NK-92 (cell line): Measurements from ENCODE around the gene CYB561D1.
"Not testable (repeated sequence)": the region's sequence is repeated elsewhere in the genome, so short reads cannot be mapped to it uniquely, and the experiment has no call there.

Experiments
- DNase-seq: peaks from one replicate; lab custom pipeline; 2025; ENCODE audit not compliant: unreplicated experiment; lab: John Stamatoyannopoulos, UW

CYB561D1 gene, protein sequence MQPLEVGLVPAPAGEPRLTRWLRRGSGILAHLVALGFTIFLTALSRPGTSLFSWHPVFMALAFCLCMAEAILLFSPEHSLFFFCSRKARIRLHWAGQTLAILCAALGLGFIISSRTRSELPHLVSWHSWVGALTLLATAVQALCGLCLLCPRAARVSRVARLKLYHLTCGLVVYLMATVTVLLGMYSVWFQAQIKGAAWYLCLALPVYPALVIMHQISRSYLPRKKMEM

DNA sequence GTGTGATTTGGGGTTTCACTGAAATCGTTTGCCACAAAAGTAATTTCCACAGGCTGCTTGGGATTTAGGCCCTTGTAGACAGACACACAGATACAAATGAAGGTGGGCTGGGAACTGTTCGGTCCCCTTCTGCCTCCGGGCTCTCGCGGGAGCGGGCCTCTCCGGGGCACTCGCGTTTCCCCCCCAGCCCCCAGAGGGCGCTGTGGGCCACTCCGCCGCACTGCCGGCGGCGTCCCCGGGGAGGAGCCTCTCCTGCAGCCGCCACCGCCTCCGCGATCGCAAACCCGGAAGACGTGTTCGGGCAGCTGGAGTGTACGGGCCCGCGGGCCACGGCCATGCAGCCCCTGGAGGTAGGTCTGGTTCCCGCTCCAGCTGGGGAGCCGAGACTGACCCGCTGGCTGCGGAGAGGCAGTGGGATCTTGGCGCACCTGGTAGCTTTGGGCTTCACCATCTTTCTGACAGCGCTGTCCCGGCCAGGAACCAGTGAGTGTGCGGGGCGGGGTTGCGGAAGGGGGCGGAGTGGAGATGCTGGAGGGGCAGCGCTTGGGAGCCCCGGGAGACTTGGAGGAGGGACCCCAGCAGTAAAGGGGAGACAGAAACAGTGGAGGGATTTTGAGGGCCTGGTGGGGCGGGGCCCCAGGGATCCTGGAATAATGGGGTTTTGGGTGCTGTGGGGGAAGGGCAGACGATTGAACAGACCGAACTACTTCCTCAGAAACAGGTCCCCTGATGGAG is at the start of gene CYB561D1:
Gene CYB561D1 (plus strand): TSS at position 290 of the 735 bp plus-strand sequence. CDS start 46 bp downstream, at position 336.
- peak; percentile 23 for DNase-seq

DNA sequence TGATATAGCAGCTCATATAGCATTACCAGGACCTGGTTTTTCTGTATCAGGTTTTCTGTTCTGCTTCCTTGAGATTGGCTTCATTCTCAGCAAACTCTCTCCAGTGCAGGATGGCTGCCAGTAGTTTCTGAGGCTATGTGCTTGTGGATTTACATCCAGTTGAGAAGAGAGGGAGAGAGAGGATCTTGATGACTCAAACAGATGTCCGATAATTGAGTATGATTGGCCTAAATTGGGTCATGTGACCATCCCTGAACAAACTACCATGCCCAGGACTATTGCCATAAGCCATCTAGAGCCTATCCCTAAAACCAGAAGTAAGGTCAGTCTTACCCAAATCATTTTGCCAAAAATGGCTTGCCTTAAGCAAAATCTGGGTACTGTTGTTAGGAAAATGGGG is 49.5 kb upstream of the CYB561D1 start:
- no peak for DNase-seq

DNA sequence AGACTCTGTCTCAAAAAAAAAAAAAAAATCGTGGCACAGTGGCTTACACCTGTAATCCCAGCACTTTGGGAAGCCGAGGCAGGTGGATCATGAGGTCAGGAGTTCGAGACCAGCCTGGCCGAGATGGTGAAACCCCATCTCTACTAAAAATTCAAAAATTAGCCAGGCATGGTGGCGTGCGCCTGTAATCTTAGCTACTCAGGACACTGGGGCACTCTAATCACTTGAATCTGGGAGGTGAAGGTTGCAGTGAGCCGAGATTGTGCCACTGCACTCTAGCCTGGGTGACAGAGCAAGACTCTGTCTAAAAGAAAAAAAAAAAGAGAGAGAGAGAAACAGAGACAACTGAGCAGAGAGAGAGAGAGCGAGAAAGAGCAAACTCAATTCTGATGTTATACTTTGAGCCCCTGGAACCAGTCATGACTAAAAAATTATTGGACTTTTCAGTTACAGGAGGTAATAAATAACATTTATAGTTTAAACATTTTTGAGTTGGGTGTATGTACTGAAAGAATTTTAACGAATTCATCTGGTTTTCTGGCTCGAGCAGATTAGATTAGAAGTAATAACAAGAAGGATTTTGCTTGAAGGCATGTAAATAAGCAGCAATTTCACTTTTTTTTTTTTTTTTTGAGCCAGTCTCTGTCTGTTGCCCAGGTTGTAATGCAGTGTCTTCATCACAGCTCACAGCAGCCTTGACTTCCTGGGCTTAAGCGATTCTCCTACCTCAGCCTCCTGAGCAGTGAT is 47.8 kb upstream of the CYB561D1 start:
- DNase-seq, result not testable (repeated sequence)

DNA sequence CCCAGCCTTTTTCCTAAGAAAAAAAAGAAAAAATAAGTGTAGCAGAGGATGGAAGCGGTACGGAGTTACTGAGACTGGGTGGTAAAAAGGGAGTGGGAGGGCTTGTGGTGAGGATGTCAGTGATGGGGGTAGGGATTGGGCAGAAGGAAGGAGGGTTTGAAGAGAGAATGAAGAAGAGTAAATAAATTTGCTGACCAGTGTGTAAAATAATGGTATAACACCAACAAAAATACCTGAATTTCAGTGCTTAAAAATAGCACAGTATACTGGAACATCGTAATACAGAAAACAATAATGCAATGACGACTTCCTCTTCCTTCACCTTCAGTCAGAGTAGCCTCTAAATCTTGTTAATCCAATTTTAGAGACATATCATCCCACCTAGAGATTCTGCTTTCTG is 46.4 kb upstream of the CYB561D1 start:
- no peak for DNase-seq

DNA sequence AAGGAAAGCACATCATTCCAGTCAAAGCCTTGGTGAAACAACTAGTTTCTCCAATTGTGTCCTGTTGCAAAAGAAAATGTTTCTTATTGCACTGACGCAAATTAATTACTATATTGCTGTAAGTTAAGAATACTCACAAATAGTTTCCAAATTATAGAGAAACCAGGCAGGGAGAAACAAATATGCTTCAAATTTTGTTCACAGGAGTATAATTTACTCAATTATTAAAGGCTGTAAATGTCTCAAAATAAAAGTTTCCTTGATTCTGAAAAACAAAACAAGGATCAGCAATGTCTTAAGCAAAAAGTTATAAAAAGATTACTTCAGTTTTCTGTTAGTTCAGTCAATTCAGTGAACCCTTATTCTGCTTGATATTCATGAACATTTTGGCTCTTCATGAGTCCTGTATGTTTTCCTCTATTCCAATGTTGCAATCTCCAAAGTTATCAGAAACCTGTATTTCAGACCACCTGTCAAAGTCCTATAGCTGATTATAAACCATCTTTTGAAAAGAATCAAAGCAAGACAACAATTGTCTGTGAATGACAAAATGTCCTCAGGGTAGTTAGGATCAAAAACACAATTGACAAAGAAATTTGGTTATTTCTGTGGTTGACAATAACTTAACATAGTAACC is 39.3 kb upstream of the CYB561D1 start:
- DNase-seq, result no peak

DNA sequence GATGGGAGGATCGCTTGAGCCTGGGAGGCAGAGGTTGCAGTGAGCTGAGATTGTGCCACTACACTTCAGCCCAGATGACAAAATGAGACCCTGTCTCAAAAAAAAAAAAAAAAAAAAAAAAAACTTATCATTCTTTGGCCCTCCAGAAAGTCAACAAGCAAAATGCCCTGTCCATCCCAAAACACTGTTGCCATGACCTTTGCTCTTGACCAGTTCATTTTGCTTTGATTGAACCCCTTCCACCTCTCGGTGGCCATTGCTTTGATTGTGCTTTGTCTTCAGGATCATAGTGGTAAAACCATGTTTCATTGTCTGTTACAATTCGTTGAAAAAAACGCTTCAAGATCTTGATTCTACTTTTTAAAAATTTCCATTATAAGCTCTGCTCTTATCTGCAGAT is 36.1 kb upstream of the CYB561D1 start:
- DNase-seq, result no peak

DNA sequence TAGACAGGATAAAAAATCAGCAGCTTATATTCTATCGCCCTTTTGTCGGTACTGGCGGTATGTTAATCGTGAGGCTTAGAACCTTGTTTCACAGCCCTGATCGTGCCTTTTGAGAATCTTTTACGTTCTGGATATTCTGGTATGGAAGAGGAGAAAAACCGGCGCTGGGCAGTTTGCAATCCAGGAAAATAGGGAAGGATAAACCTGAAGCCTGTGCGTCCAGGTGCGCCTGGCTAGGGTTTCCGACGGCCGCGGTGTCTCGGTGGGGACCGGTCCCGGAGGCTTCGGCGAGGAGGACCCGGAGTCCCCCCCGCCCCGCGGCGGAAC is 27.8 kb upstream of the CYB561D1 start:
- DNase-seq, result no peak

DNA sequence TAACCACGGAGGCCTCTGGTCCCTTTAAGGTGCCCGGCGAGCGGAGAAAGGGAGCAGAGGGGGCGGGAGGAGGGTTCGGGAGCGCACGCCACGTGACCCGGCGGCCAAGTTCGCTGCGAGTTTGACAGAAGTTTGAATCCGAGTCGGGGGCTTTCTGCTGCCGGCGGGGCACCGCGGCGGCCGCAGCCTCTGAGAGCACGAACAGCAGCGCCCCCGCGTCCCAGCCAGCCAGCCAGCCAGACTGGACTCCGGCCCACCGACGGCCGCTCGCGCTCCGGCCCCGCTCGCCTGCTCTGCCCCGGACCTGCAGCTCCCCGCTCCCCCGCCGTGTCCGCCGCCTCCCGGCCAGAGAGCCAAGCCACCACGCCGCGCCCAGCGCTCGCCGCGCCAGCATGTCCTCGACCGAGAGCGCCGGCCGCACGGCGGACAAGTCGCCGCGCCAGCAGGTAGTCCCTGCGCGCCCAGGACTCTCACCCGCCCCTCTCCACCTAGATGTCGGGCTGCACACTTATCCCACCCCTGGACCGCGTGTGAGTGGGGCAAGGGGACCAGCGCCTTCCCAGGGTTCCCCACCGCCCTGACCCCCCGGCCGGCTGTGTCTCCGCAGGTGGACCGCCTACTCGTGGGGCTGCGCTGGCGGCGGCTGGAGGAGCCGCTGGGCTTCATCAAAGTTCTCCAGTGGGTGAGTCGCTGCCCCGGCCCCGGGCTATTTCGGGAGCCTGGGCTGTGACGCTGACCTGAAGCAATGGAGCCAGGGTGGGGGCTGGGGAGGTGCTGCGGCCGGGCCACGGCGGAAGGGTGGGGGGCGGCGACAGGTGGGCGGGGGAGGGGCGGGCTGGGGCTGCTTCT is 27.2 kb upstream of the CYB561D1 start, which contains the start of gene SYPL2:
Gene SYPL2 (plus strand): TSS at position 95 of the 849 bp plus-strand sequence. CDS start 298 bp downstream, at position 393.
- no peak for DNase-seq

DNA sequence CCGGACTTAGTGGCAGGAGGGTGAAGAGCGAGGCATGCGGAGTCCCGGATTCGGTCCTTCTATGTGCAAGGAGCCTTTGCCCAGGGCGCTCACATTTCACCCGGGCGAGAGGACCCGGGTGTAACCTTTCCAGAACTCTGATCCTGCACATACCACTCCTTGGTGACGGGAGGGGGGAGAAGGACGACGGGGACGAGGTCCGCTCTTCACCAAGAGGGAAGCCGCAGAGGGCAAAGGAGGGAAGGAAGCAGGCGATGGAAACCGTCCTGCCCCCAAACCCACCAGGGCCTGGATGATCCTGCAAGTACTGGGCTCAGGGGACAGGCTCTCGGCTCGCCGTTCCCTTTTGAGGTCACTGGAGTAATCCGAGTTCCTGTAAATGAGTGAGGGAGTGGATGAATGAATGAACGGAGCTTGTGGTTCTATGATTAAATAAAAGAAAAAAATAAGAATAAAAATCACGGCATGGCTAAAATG is 26.6 kb upstream of the CYB561D1 start:
- DNase-seq, result no peak

DNA sequence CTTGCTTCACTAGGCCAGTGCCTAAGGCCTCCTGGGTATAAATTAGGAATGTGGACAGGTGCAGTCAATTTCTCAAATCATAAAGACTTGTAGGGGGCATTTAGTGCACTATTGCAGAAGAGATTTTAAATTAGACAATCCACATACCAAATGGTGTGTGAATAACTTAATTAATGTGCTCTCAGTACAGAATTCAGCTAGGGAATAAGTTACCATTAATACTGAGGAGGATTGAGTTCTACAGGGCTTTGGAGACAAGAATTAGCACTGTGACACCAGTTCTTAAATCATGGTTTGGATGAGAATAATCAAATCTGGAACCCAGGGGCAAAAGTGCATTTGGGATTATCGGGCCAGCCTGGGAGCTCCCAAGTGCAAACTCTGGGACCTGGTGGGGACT is 25.8 kb upstream of the CYB561D1 start:
- no peak for DNase-seq

DNA sequence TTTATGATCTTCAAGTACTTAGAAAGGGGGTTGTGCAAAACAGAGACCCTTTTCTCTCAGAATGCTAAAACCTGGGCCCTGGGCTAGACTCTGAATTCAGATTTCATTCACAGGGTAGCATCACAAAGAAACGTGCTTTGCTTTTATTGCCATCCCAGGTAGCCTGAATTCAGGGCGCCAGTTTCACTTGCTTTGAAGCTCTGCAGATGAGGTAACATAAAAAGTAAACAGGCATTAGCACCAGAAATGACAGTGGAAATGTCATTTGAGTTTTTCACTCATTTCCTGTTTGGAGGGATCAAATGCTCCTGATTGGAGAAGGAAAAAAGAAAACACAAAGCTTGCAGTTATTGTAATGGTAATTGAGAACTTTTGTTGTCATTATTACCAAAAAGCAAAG is 25.0 kb upstream of the CYB561D1 start:
- DNase-seq, result no peak

DNA sequence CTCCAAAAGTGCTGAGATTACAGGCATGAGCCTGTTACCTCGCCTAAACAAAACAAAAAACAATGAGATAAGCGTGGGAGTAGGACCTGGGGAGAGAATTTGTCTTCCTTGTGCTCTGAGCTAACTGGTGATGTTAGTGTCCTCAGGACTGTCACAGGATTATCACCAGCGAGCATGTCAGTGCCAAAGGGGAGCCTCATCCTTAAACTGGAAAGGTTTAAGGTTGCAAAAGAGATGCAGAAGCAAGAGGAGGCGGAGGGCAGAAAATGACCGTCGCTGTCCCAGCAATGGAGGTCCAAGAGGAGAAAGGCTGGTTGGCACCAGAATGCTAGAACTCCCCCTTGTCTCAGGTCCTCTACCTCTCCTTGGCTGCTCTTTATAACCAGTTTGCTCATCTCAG is 23.6 kb upstream of the CYB561D1 start:
- no peak for DNase-seq

DNA sequence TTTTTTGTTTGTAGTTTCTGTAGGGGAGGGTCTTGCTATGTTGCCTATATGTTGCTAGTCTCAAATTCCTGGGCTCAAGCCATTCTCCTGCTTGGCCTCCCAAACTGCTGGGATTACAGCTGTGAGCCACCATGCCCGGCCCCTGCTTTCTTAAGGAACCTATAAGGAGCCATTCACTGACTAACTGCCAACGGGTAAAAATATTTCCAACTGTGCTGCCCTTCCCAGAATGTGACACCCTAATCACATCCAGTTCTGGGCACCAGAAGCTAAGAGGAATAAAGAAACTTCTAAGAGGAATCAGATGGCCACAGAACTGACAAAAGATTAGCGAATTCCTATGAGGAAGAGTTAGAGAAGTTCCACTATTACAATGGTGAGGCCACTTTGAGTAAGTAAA is 21.1 kb upstream of the CYB561D1 start:
- no peak for DNase-seq

DNA sequence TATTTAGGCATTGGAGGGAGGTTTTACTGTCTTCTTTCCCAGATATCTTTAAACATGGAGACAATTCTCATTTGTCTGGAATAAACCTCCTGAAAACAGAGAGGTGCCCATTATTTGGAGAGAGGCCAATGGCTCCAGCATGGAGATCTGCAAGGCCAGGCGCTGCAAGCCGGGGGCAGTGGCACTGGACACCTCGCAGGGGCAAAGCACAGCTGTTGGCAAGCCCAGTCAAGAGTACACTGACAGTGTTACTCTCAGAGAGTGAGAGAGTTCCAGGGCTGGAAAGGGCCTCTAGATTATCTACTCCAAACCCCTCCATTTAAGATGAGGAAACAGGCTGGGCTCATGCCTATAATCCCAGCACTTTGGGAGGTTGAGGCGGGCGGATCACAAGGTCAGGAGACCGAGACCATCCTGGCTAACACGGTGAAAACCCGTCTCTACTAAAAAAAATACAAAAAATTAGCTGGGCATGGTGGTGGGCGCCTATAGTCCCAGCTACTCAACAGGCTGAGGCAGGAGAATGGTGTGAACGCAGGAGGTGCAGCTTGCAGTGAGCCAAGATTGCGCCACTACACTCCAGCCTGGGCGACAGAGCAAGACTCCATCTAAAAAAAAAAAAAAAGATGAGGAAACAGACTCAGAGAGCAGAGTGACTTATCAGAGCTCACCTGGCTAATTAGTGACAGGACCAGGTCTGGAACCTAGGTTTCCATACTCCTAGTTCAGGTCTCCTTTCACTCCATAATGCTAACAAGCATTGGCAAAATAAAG is 20.4 kb upstream of the CYB561D1 start:
- not testable (repeated sequence) for DNase-seq

DNA sequence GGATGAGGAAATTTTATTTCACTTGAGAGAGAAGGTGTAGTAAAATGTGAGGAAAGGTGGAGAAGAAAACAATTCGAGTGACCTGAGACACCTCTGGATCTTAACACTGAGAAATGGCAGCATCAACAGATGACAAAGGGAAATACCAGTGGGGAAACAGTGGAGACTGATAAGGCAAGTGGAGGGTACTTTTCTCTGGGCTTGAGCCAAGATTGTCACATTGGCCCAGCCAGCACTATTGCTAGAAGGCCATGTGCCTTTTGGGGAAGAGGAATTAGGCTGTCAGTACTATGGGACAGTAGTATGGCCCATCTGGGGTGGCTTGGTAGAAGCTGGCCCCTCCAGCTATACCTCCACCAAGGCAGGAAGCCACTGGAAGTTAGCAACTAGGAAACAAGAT is 19.2 kb upstream of the CYB561D1 start:
- no peak for DNase-seq

DNA sequence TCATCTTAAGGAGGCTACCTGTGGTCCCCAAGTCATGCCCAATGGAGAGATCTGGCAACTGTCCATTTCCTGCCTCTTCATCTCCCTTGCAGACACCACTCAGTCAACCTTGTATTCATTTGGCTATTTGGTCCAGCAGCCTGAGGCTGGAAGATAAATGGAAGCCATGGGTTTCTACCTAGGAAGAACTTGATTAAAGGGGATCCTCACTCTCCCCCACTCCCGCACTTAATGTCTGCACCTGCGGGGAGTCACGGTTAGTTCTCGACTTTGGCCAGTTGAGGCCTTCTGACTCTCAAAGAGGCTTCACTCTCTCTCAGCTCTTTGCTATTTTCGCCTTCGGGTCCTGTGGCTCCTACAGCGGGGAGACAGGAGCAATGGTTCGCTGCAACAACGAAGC is 18.6 kb upstream of the CYB561D1 start:
- no peak for DNase-seq

DNA sequence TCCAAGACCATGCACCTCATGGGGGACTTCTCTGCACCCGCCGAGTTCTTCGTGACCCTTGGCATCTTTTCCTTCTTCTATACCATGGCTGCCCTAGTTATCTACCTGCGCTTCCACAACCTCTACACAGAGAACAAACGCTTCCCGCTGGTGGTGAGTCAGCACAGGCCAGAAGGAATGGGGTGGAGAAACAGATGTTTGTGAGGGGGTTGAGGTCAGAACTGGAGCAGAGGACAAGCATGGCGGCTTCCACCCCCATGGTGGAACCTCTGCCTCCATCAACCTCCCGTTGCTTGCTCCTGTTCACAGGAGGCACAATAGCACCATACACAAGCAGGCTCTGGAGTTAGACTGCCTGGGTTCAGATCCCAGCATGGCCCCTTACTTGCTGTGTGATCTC is 17.1 kb upstream of the CYB561D1 start:
- no peak for DNase-seq

DNA sequence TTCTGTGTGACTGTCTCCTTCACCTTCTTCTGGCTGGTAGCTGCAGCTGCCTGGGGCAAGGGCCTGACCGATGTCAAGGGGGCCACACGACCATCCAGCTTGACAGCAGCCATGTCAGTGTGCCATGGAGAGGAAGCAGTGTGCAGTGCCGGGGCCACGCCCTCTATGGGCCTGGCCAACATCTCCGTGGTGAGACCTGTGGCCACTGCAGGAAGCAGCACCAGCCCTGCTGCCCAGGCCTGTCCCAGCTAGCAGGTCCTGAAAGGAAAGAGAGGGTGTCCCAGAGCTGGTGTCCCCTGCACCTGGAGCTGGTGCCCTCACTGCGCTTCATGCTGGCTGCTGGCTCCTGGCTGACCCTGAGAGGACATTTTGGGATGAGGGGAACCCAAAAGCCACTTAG is 16.1 kb upstream of the CYB561D1 start:
- no peak for DNase-seq

DNA sequence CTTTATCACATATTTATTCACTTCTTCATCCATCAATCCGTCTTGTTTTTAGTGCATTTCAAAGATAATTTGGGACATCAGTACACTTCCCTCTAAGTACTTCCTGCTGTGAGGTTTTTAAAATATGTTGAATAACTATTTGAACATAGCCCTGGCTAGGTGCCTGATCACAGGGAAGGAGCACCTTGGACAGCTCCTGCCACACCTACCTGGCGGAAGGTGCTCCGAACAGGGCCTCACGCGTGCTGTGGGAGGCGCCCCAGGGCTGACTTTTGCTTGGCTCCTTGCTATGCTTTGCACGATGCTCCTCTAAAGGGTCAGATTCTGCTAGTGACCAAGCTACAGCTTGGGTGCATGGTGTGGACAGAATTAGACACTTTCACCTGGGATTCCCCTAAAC is 15.1 kb upstream of the CYB561D1 start:
- DNase-seq, result no peak

DNA sequence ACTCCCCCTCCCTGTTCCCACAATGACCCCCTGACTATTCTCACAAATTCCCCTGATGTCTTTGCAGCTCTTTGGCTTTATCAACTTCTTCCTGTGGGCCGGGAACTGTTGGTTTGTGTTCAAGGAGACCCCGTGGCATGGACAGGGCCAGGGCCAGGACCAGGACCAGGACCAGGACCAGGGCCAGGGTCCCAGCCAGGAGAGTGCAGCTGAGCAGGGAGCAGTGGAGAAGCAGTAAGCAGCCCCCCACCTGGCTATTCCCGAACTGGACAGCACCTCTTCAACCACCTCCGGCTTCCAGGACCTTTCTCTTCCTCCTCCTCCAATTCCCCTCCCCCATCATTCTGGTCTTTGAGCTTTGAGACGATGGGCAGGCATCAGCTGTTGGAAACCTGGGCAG is 14.6 kb upstream of the CYB561D1 start:
- no peak for DNase-seq
